ENCODE data around the gene AJM1. TPM values are rescaled to one million over a fixed set of nuclear protein-coding genes. Genes with fewer than 3 reads are reported as not detected.

Gene AJM1
- total and polyA plus RNA-seq, 2 of the 8 experiments (the other 6 are each of a cell fraction or from before 2014, with no cell fraction given) = 0.12 to 0.97 TPM

GRCh38 chr9:136826188-136826541 is 16.1 kb upstream of the AJM1 start (continued):
- TF ChIP-seq CHD7 (IDR thresholded peaks at IDR 0.05; ENCODE audit: insufficient replicate concordance, low read length) = no peak
- no peak for TF ChIP-seq KDM4A (IDR thresholded peaks at IDR 0.05; ENCODE audit: low read depth, low read length, severe bottlenecking)
- no peak for TF ChIP-seq EP300 (IDR thresholded peaks at IDR 0.05; ENCODE audit: borderline replicate concordance in 1 of 2, low read depth in 2 of 2, low read length in 2 of 2)
- no peak for TF ChIP-seq EZH2 (IDR thresholded peaks at IDR 0.05; ENCODE audit: low read depth, low read length, severe bottlenecking)
- TF ChIP-seq ATF3 (IDR thresholded peaks at IDR 0.05; ENCODE audit: insufficient read depth, low read depth, low read length) = no peak
- no peak for TF ChIP-seq ZNF274 (IDR thresholded peaks at IDR 0.05; ENCODE audit: borderline replicate concordance, extremely low read depth, low read length)
- no peak for TF ChIP-seq TCF12 (IDR thresholded peaks at IDR 0.05; ENCODE audit: low read depth, low read length)
- TF ChIP-seq CTBP2 (IDR thresholded peaks at IDR 0.05; ENCODE audit: borderline replicate concordance, insufficient read depth, insufficient read length, low read length) = no peak
- no peak for TF ChIP-seq HDAC6 (IDR thresholded peaks at IDR 0.05; ENCODE audit: low read depth, low read length)
- TF ChIP-seq SP4 (IDR thresholded peaks at IDR 0.05; ENCODE audit: low read length) = no peak
- no peak for TF ChIP-seq PHF8 (conservative IDR thresholded peaks at IDR 0.05; ENCODE audit: low read depth, low read length)

Data from H1 (cell line).